Neural cell (in vitro differentiated cells): ENCODE data around the gene AKIRIN1.

Source experiments
- CTCF ChIP-seq: fragments of 450-650 bp; IDR thresholded peaks from 2 replicates; pipeline ENCODE4 v1.5.1; 2014; ENCODE audit warnings: antibody characterized with exemption, mild to moderate bottlenecking, moderate library complexity; ENCODE audit not compliant: poor library complexity, severe bottlenecking
- EP300 ChIP-seq: fragments of 450-650 bp; conservative IDR thresholded peaks from 2 replicates; pipeline ENCODE4 v1.6.1; 2014; ENCODE audit warnings: antibody characterized with exemption, mild to moderate bottlenecking, moderate library complexity; ENCODE audit not compliant: poor library complexity, severe bottlenecking
- EZH2 ChIP-seq: fragments of 200-600, 300-800 bp; shearing (Covaris generic), sonication (generic); IDR thresholded peaks from 2 replicates; pipeline ENCODE4 v1.6.1; 2014; ENCODE audit warnings: antibody characterized with exemption, low read length, borderline replicate concordance, mild to moderate bottlenecking; ENCODE audit not compliant: insufficient read depth, poor library complexity, severe bottlenecking
- POLR2AphosphoS5 ChIP-seq: IDR thresholded peaks from 2 replicates; pipeline ENCODE4 v1.6.1; 2012
- RAD21 ChIP-seq: fragments of 450-650 bp; conservative IDR thresholded peaks from 2 replicates; pipeline ENCODE4 v1.6.1; 2014; ENCODE audit warnings: antibody characterized with exemption, mild to moderate bottlenecking, moderate library complexity
- REST ChIP-seq: IDR thresholded peaks from 2 replicates; pipeline ENCODE4 v1.6.1; 2012; ENCODE audit warnings: borderline replicate concordance
- TAF1 ChIP-seq: IDR thresholded peaks from 2 replicates; pipeline ENCODE4 v1.6.1; 2012; ENCODE audit warnings: low read depth

- TF ChIP-seq EZH2 (no peak), CTCF (no peak), REST (no peak), POLR2AphosphoS5 (no peak), TAF1 (no peak), EP300 (no peak), RAD21 (no peak)
These were observed 58.9 kb downstream of the AKIRIN1 start for GRCh38 chr1:39050001-39050400.
